ENCODE data around the gene DBN1. TPM values are rescaled to one million over a fixed set of nuclear protein-coding genes. Genes with fewer than 3 reads are reported as not detected.

Gene DBN1
- total and polyA plus RNA-seq, 9 of the 15 experiments (the other 6 are each of a cell fraction or from before 2014, with no cell fraction given): 0.25 to 87.2 (median 27.9) TPM

DNA sequence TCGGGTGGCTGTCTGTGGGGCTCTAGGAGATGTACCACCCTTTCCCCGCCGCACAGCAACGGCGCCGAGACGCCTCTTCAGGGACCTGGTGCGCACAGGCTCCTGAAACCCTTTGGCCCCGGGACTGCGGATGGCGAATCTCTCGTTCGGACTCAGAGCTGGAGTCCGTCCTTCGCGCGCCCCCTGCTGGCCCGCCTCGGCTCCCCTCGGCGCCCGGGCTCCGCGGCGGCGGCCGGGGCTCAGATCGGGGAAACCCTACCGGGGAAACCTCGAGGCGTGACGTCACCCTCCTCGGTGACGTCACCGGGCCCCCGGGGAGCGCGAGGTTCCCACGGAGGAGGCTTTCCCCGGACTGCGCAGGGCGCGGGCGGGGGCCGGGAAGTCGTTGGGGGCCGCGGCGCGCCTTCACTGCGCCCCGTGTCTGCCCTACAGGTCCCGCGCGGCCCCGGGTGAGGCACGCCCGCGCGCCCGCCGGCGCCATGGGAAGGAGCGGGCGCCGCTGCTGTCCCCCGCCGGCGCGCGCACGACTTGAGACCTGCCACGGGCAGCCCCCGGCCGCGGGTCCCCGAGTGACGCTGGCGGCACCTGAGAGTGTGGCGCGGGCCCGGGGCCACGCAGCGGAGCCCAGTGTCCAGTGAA is 18.9 kb downstream of the DBN1 start (continued):
- TF ChIP-seq ZNF212 (CRISPR knock-in tag; IDR thresholded peaks at IDR 0.05): no peak
- TF ChIP-seq, protein P1, sequence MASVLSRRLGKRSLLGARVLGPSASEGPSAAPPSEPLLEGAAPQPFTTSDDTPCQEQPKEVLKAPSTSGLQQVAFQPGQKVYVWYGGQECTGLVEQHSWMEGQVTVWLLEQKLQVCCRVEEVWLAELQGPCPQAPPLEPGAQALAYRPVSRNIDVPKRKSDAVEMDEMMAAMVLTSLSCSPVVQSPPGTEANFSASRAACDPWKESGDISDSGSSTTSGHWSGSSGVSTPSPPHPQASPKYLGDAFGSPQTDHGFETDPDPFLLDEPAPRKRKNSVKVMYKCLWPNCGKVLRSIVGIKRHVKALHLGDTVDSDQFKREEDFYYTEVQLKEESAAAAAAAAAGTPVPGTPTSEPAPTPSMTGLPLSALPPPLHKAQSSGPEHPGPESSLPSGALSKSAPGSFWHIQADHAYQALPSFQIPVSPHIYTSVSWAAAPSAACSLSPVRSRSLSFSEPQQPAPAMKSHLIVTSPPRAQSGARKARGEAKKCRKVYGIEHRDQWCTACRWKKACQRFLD (CRISPR knock-in tag; IDR thresholded peaks at IDR 0.05): no peak
- TF ChIP-seq, protein P2, sequence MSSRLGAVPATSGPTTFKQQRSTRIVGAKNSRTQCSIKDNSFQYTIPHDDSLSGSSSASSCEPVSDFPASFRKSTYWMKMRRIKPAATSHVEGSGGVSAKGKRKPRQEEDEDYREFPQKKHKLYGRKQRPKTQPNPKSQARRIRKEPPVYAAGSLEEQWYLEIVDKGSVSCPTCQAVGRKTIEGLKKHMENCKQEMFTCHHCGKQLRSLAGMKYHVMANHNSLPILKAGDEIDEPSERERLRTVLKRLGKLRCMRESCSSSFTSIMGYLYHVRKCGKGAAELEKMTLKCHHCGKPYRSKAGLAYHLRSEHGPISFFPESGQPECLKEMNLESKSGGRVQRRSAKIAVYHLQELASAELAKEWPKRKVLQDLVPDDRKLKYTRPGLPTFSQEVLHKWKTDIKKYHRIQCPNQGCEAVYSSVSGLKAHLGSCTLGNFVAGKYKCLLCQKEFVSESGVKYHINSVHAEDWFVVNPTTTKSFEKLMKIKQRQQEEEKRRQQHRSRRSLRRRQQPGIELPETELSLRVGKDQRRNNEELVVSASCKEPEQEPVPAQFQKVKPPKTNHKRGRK (tag; IDR thresholded peaks at IDR 0.05): no peak
- no peak for TF ChIP-seq NR4A1 (CRISPR knock-in tag; IDR thresholded peaks at IDR 0.05)
- TF ChIP-seq NR4A1 (tag; IDR thresholded peaks at IDR 0.05): no peak
- TF ChIP-seq, protein P3, sequence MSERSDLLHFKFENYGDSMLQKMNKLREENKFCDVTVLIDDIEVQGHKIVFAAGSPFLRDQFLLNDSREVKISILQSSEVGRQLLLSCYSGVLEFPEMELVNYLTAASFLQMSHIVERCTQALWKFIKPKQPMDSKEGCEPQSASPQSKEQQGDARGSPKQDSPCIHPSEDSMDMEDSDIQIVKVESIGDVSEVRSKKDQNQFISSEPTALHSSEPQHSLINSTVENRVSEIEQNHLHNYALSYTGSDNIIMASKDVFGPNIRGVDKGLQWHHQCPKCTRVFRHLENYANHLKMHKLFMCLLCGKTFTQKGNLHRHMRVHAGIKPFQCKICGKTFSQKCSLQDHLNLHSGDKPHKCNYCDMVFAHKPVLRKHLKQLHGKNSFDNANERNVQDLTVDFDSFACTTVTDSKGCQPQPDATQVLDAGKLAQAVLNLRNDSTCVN (CRISPR knock-in tag; IDR thresholded peaks at IDR 0.05): no peak
- no peak for TF ChIP-seq ETV1 (tag; conservative IDR thresholded peaks at IDR 0.05; ENCODE audit: low read depth)
- peak; percentile 46; the same call in 1 of the 2 replicates for TF ChIP-seq SP1 (CRISPR knock-in tag; IDR thresholded peaks at IDR 0.05)
- TF ChIP-seq EGR1 (conservative IDR thresholded peaks at IDR 0.05): no peak
- no peak for TF ChIP-seq ZNF764 (CRISPR knock-in tag; IDR thresholded peaks at IDR 0.05; ENCODE audit: low read depth)
- no peak for TF ChIP-seq MCM5 (IDR thresholded peaks at IDR 0.05; ENCODE audit: low read depth)
- TF ChIP-seq KLF13 (tag; IDR thresholded peaks at IDR 0.05; ENCODE audit: borderline replicate concordance, low read depth): no peak
- no peak for TF ChIP-seq CCAR2 (IDR thresholded peaks at IDR 0.05; ENCODE audit: low read depth, low read length)
- no peak for TF ChIP-seq NCOA4 (IDR thresholded peaks at IDR 0.05; ENCODE audit: partially characterized antibody)
- peak; percentile 86 for TF ChIP-seq ARID2 (IDR thresholded peaks at IDR 0.05)
- TF ChIP-seq EZH2 (IDR thresholded peaks at IDR 0.05; ENCODE audit: borderline replicate concordance, low read depth, low read length): no peak
- no peak for TF ChIP-seq ZNF165 (CRISPR knock-in tag; IDR thresholded peaks at IDR 0.05; ENCODE audit: borderline replicate concordance)
- TF ChIP-seq, protein P4, sequence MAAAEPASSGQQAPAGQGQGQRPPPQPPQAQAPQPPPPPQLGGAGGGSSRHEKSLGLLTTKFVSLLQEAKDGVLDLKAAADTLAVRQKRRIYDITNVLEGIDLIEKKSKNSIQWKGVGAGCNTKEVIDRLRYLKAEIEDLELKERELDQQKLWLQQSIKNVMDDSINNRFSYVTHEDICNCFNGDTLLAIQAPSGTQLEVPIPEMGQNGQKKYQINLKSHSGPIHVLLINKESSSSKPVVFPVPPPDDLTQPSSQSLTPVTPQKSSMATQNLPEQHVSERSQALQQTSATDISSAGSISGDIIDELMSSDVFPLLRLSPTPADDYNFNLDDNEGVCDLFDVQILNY (CRISPR knock-in tag; IDR thresholded peaks at IDR 0.05): no peak
- peak; percentile 47; the same call in 1 of the 2 replicates for TF ChIP-seq EP400 (IDR thresholded peaks at IDR 0.05)
- no peak for TF ChIP-seq SMARCC2 (IDR thresholded peaks at IDR 0.05; ENCODE audit: low read depth)
- TF ChIP-seq HDAC3 (IDR thresholded peaks at IDR 0.05; ENCODE audit: borderline replicate concordance, partially characterized antibody): no peak
- TF ChIP-seq ZNF584 (CRISPR knock-in tag; IDR thresholded peaks at IDR 0.05; ENCODE audit: low read depth): no peak
- no peak for TF ChIP-seq PCBP1 (IDR thresholded peaks at IDR 0.05; ENCODE audit: low read depth, low read length, poor library complexity, severe bottlenecking)

Data from K562 (cell line).